ENCODE data around the gene TNFRSF9. TPM values are rescaled to one million over a fixed set of nuclear protein-coding genes. Genes with fewer than 3 reads are reported as not detected.
"Not testable (repeated sequence)": the region's sequence is repeated elsewhere in the genome, so short reads cannot be mapped to it uniquely, and the experiment has no call there.

Gene TNFRSF9
- total RNA-seq, 2 experiments from 2014 or later = 146 to 149 TPM

DNA sequence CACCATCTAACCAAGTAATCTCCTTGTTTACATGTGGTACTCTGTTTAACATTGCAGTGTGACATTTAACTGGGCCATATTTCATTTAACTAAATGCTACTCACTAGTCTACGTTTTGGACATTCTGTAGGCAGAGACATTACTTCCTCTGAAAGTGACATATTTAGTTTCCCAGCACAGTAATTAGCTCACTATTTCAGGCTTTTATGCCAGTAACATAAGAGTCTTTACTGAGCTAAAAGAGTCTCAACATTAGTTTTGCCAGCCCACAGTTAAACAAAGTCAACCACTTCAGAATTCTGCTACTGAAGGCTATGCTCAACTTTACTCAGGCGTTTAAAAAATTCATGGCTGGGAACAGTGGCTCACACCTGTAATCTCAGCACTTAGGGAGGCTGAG lies 2.6 kb upstream of the TNFRSF9 start:
- no peaks in the 10 kb centered on the region for H3K9me3 Mint-ChIP-seq
- H3K4me3 Mint-ChIP-seq = no peak overlapping the region
- H3K27ac Mint-ChIP-seq = peak overlapping the region; percentile 18
- DNase-seq = no peak
- H3K4me1 Mint-ChIP-seq = peaks cover 39% of the 10 kb centered on the region
- H3K36me3 Mint-ChIP-seq = peaks cover 23% of the 10 kb centered on the region
- H3K27me3 Mint-ChIP-seq = no peaks in the 10 kb centered on the region

DNA sequence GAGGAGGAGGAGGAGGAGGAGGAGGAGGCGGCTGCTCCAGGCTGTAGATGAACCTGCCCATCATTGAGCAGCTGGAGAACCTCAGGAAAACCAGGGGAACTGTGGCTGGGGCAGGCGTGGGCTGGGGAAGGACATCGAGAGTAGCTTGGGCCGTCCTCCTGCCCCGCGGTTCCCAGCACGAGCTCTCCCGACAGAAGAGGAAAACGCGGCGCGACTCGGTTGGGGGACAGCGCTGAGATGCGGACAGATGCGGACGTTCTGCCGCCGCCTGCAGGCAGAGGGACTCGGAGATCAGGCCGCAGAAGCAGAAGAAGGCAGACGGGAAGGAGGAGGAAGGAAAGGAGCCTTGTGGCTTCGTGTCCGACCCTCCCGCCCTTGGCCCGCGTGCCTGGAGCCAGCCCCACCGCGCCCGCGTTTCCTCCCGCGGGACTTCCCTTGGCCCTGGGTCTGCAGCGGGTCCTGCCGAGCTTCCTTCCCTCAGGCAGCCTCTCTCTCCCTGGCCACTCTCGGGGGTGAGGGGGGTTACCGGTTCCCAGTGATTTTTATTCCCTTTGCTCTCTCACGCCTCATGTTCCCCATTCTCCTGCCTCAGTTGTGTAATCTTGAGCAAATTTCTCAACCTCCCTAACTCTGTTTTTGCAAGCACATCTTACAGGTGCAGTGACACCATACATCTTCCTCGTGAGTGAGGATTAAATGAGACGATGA lies 1.7 kb upstream of the TNFRSF9 start:
- Mint-ChIP-seq H3K4me3 (peak overlapping the region; percentile 93), H3K9me3 (no peaks in the 10 kb centered on the region), H3K4me1 (peaks cover 46% of the 10 kb centered on the region), H3K36me3 (peaks cover 30% of the 10 kb centered on the region), H3K27me3 (no peaks in the 10 kb centered on the region), H3K27ac (peak overlapping the region; percentile 90)
- peak; percentile 36 for DNase-seq

DNA sequence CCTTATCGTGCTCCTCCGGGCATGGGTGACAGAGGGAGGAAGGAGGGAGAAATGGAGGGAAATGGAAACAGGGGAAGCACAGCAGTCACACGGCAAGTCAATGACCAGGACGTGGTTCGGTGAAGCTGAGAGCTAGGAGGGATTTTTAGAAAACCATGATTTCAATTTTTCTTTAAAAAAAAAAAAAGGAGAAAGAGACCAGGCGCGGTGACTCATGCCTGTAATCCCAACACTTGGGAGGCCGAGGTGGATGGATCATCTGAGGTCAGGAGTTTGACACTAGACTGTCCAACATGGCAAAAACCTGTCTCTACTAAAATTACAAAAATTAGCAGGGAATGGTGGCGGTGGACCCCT lies 776 bp upstream of the TNFRSF9 start:
- DNase-seq = no peak
- H3K4me3 Mint-ChIP-seq = peak overlapping the region; percentile 93
- no peaks in the 10 kb centered on the region for H3K9me3 Mint-ChIP-seq
- H3K27me3 Mint-ChIP-seq = no peaks in the 10 kb centered on the region
- H3K36me3 Mint-ChIP-seq = peaks cover 39% of the 10 kb centered on the region
- H3K4me1 Mint-ChIP-seq = peaks cover 49% of the 10 kb centered on the region
- peak overlapping the region; percentile 90 for H3K27ac Mint-ChIP-seq

DNA sequence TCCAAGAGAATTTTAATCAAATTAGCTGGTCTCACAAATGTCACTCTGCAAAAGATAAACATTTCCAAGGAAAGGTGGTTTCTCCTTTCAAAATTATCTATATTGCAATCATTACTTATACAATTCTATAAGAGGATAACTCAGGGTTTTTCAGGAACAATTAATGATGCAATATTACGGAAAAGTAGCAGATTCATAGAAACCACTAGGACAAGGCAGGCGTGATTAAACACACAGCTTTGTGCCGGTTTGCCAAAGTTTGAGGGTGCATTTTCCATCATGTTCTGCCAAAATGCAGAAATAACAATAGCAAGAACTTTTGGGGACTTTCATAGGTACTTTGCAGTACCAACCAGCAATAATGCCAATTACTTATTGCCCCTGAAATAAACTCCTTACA lies 605 bp downstream of the TNFRSF9 start:
- Mint-ChIP-seq H3K9me3 (no peaks in the 10 kb centered on the region), H3K4me1 (peaks cover 57% of the 10 kb centered on the region), H3K27ac (peak overlapping the region; percentile 90), H3K36me3 (peaks cover 52% of the 10 kb centered on the region), H3K4me3 (peak overlapping the region; percentile 93), H3K27me3 (no peaks in the 10 kb centered on the region)
- no peak for DNase-seq

DNA sequence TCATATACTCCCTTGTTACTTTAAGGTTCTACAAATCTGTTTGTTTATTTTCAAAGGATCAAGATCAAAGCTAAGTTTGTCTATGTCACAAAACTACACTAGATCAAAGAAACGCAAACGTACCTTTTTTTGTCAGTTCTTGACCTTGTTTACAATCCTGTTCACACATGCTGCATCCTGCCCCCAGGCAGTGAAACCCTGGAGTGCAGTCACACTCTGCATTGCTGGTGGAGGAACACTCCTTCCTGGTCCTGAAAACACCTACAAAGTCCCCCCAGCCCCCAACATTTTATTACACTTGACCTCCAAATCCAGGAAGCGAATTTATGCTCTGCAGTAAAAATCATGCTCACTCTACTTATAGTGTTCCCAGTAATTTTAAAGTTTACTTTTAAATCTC lies 2.6 kb downstream of the TNFRSF9 start:
- DNase-seq = no peak
- H3K27ac Mint-ChIP-seq = peak overlapping the region; percentile 58
- peak overlapping the region; percentile 93 for H3K4me3 Mint-ChIP-seq
- no peaks in the 10 kb centered on the region for H3K27me3 Mint-ChIP-seq
- no peaks in the 10 kb centered on the region for H3K9me3 Mint-ChIP-seq
- peaks cover 62% of the 10 kb centered on the region for H3K4me1 Mint-ChIP-seq
- peaks cover 71% of the 10 kb centered on the region for H3K36me3 Mint-ChIP-seq

DNA sequence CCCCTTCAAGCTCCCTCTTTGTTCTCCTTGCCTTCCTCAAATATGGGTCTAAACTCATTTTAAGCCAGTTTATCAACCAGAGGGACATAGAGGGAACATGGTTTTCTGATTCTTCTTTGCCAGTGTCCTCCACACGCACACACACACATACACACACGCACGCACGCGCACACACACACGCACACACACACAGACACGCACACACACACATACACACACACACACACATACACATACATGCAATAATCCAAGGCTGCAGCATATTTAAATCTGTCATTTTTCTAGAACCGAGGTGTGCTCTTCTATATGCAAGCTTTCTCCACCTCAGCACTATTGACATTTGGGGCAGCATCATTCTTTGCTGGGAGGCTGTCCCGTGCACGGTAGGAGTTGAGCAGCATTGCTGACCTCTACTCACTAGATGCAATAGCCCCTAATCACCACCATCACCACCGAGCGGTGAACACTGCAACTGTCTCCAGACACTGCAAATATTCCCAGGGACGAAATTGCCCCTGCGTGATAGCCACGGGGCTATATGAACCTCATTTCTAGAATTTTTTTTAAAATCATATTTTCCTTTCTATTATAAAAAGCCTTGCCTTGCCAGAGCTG lies 8.0 kb downstream of the TNFRSF9 start:
- H3K27me3 Mint-ChIP-seq = no peaks in the 10 kb centered on the region
- no peak for DNase-seq
- H3K27ac Mint-ChIP-seq = peak overlapping the region; percentile 89
- no peaks in the 10 kb centered on the region for H3K9me3 Mint-ChIP-seq
- peaks cover 91% of the 10 kb centered on the region for H3K36me3 Mint-ChIP-seq
- peak overlapping the region; percentile 16 for H3K4me3 Mint-ChIP-seq
- peaks cover 70% of the 10 kb centered on the region for H3K4me1 Mint-ChIP-seq

DNA sequence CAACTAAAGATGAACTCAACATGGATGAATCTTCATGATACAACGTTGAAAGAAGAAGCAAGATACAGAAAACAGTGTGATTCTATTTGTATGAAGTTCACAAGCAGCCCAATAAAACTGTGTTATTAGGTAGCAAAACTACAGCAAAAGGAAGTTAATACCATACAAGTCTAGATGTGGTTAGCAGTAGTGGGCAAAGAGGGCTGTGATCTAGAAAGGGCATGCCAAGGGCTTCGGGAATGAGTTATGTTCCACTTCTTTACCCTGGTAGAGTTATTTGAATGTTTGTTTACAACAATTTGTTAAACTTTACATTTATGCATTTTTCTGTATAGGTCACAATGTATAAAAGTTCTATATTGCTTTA lies 9.2 kb downstream of the TNFRSF9 start:
- no peak for DNase-seq
- no peaks in the 10 kb centered on the region for H3K9me3 Mint-ChIP-seq
- H3K27me3 Mint-ChIP-seq = no peaks in the 10 kb centered on the region
- H3K4me3 Mint-ChIP-seq = peak overlapping the region; percentile 49
- H3K36me3 Mint-ChIP-seq = peaks cover 92% of the 10 kb centered on the region
- peaks cover 68% of the 10 kb centered on the region for H3K4me1 Mint-ChIP-seq
- H3K27ac Mint-ChIP-seq = peak overlapping the region; percentile 89

- Mint-ChIP-seq H3K27me3 (no peaks in the 10 kb centered on the region), H3K27ac (peak overlapping the region; percentile 89), H3K4me3 (peak overlapping the region; percentile 49), H3K36me3 (peaks cover 92% of the 10 kb centered on the region), H3K9me3 (no peaks in the 10 kb centered on the region), H3K4me1 (peaks cover 67% of the 10 kb centered on the region)
- DNase-seq = no peak
Measured at GRCh38 chr1:7930645-7931445, 9.8 kb downstream of the TNFRSF9 start.

DNA sequence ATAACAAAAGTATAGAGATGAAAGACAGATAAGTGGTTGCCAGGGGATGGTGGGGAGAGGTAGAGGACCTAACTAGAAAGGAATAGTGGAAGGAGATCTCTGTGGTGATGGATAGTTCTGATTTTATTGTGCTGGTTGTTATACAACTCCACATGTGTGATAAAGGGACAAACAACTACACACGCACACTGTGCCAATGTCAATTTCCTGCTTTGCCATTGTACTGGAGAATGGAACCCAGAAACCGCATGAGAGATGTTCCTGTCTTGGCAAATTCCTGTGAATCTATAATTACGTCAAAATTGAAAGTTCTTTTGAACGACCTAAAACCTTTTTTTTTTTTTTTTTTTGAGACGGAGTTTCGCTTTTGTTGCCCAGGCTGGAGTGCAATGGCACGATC lies 11.0 kb downstream of the TNFRSF9 start:
- no peak for DNase-seq
- Mint-ChIP-seq H3K4me1 (peaks cover 60% of the 10 kb centered on the region), H3K27me3 (no peaks in the 10 kb centered on the region), H3K9me3 (no peaks in the 10 kb centered on the region), H3K36me3 (peaks cover 86% of the 10 kb centered on the region), H3K27ac (peak overlapping the region; percentile 89), H3K4me3 (no peak overlapping the region)

DNA sequence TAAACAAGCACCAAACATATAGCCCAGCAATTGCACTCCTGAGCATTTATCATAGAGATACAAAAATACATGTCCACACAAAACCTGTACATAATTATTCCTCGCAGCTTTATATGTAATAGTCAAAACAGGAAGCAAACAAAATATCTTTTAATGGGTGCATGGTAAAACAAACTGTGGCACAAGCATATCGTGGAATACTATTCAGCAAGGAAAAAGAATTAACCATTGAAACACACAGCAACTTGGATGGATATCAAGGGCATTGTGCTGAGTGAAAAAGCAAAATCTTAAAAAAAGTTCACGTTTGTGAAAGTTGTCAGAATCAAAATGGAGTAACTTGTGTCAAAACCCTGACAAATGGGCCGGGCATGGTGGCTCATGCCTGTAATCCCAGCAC lies 12.4 kb downstream of the TNFRSF9 start:
- H3K4me3 Mint-ChIP-seq = no peak overlapping the region
- no peak for DNase-seq
- H3K27me3 Mint-ChIP-seq = no peaks in the 10 kb centered on the region

GRCh38 chr1:7927061-7927460 lies 13.6 kb downstream of the TNFRSF9 start:
- H3K27ac Mint-ChIP-seq, H3K9me3 Mint-ChIP-seq, H3K27me3 Mint-ChIP-seq, H3K4me3 Mint-ChIP-seq, DNase-seq: not testable (repeated sequence)
- Mint-ChIP-seq H3K36me3 (peaks cover 81% of the 10 kb centered on the region), H3K4me1 (peaks cover 48% of the 10 kb centered on the region)

More for the DNA sequence above, 12.4 kb downstream of the TNFRSF9 start:
- Mint-ChIP-seq H3K27ac (no peak overlapping the region), H3K36me3 (peaks cover 81% of the 10 kb centered on the region), H3K4me1 (peaks cover 53% of the 10 kb centered on the region), H3K9me3 (no peaks in the 10 kb centered on the region)

DNA sequence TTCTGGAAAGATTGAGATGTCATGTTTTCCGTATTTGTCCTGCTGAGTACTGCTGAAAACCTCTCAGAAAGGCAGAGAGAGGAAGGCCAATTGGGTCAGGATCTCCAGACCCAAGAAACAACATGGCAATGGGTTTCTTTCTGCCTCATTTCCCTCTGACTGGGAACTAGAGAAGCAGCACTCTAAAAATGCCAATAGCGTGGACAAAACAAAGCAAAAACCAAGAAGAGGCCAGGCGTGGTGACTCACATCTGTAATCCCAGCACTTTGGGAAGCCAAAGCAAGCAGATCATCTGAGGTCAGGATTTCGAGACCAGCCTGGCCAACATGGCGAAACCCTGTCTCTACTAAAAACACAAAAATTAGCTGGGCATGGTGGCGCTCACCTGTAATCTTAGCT lies 18.3 kb downstream of the TNFRSF9 start:
- no peak overlapping the region for H3K4me3 Mint-ChIP-seq
- peaks cover 68% of the 10 kb centered on the region for H3K36me3 Mint-ChIP-seq
- peaks cover 46% of the 10 kb centered on the region for H3K4me1 Mint-ChIP-seq
- no peaks in the 10 kb centered on the region for H3K27me3 Mint-ChIP-seq
- peaks cover 3% of the 10 kb centered on the region for H3K9me3 Mint-ChIP-seq
- H3K27ac Mint-ChIP-seq = peak overlapping the region; percentile 64
- DNase-seq = no peak

- peaks cover 68% of the 10 kb centered on the region for H3K36me3 Mint-ChIP-seq
- peaks cover 4% of the 10 kb centered on the region for H3K9me3 Mint-ChIP-seq
- no peak overlapping the region for H3K4me3 Mint-ChIP-seq
- peak overlapping the region; percentile 64 for H3K27ac Mint-ChIP-seq
- peaks cover 49% of the 10 kb centered on the region for H3K4me1 Mint-ChIP-seq
- H3K27me3 Mint-ChIP-seq = no peaks in the 10 kb centered on the region
- no peak for DNase-seq
Measured at GRCh38 chr1:7921796-7922195, 18.8 kb downstream of the TNFRSF9 start.

GRCh38 chr1:7919880-7920279 lies 20.8 kb downstream of the TNFRSF9 start:
- H3K4me3 Mint-ChIP-seq = no peak overlapping the region
- H3K4me1 Mint-ChIP-seq = peaks cover 57% of the 10 kb centered on the region
- H3K9me3 Mint-ChIP-seq = peaks cover 4% of the 10 kb centered on the region
- no peaks in the 10 kb centered on the region for H3K27me3 Mint-ChIP-seq
- peaks cover 58% of the 10 kb centered on the region for H3K36me3 Mint-ChIP-seq
- peak overlapping the region; percentile 91 for H3K27ac Mint-ChIP-seq
- no peak for DNase-seq

GRCh38 chr1:7917971-7918370 lies 22.7 kb downstream of the TNFRSF9 start:
- peak overlapping the region; percentile 65 for H3K27ac Mint-ChIP-seq
- H3K36me3 Mint-ChIP-seq = peaks cover 53% of the 10 kb centered on the region
- DNase-seq, H3K4me3 Mint-ChIP-seq, H3K9me3 Mint-ChIP-seq, H3K27me3 Mint-ChIP-seq: not testable (repeated sequence)
- H3K4me1 Mint-ChIP-seq = peaks cover 70% of the 10 kb centered on the region

All from activated naive CD8-positive, alpha-beta T cell treated with anti-CD3 and anti-CD28 coated beads for 36 hours (primary cell).